Measurements from ENCODE around the gene EEIG1. TPM values are rescaled to one million over a fixed set of nuclear protein-coding genes. Genes with fewer than 3 reads are reported as not detected.

EEIG1 gene
- total RNA-seq, 1 experiment from 2014 or later = 17.5 TPM

GRCh38 chr9:127991757-127992274 lies 11.0 kb upstream of the EEIG1 start:
- H3K27ac Mint-ChIP-seq (ENCODE audit: low read depth, unreplicated experiment) = no peak overlapping the region
- no TSS peak for BruUV-seq (replicated peaks)
- TF ChIP-seq CTCF (IDR thresholded peaks at IDR 0.05; ENCODE audit: unreplicated experiment) = no peak
- no peak for DNase-seq (ENCODE audit: unreplicated experiment)
- no peaks in the 10 kb centered on the region for H3K9me3 Mint-ChIP-seq (ENCODE audit: unreplicated experiment)
- H3K27me3 Mint-ChIP-seq (ENCODE audit: insufficient read depth, unreplicated experiment) = no peaks in the 10 kb centered on the region
- H3K36me3 Mint-ChIP-seq (ENCODE audit: insufficient read depth, unreplicated experiment) = peaks cover 6% of the 10 kb centered on the region
- POLR2A ChIA-PET = interaction anchor here (1.2 to 2.2 kb wide), 2 partner anchors 11 to 26 kb away, joined by 3 to 13 read pairs; partner anchors contain the start of gene EEIG1
- H3K4me3 Mint-ChIP-seq (ENCODE audit: unreplicated experiment) = no peak overlapping the region
- intact Hi-C loops (cut with micrococcal nuclease) = no loop called here
- H3K4me1 Mint-ChIP-seq (ENCODE audit: insufficient read depth, unreplicated experiment) = peaks cover 5% of the 10 kb centered on the region
- CTCF ChIA-PET = interaction anchor here (0.6 to 0.8 kb wide), 2 partner anchors 13 to 59 kb away, joined by 3 read pairs; no protein-coding TSS in a partner anchor

GRCh38 chr9:127991017-127991756 lies 10.4 kb upstream of the EEIG1 start:
- Mint-ChIP-seq H3K27ac (ENCODE audit: low read depth, unreplicated experiment) (no peak overlapping the region), H3K4me1 (ENCODE audit: insufficient read depth, unreplicated experiment) (peaks cover 9% of the 10 kb centered on the region), H3K9me3 (ENCODE audit: unreplicated experiment) (no peaks in the 10 kb centered on the region), H3K4me3 (ENCODE audit: unreplicated experiment) (no peak overlapping the region), H3K27me3 (ENCODE audit: insufficient read depth, unreplicated experiment) (no peaks in the 10 kb centered on the region), H3K36me3 (ENCODE audit: insufficient read depth, unreplicated experiment) (peaks cover 6% of the 10 kb centered on the region)
- intact Hi-C loops (cut with micrococcal nuclease) = no loop called here
- DNase-seq (ENCODE audit: unreplicated experiment) = no peak
- TF ChIP-seq CTCF (IDR thresholded peaks at IDR 0.05; ENCODE audit: unreplicated experiment) = no peak
- BruUV-seq (replicated peaks) = no TSS peak
- ChIA-PET POLR2A (interaction anchor here (0.5 to 2.2 kb wide), 3 partner anchors 10 to 514 kb away, joined by 3 to 13 read pairs (median 4); partner anchors contain the start of gene EEIG1), CTCF (interaction anchor here (0.8 kb wide), 1 partner anchor 14 kb away, joined by 3 read pairs; no protein-coding TSS in a partner anchor)

DNA sequence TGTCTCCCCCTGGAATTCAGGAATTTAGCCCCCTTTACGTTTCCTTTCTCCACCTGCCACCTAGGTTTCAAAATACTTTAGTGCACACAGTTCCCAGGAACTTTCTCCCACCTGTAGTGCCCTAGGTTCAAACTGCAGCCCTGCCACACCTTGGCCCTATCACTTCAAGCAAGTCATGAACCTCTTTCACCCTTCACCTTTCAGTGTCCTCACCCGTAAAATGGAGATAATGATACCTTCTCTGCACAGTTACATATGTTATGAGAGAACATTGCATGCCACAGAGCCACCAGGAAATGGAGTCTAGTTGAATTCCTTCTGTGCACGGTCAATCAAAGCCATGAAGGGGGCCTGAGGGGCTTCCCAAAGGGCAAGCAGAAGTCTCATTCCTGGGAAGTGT lies 9.8 kb upstream of the EEIG1 start:
- H3K27me3 Mint-ChIP-seq (ENCODE audit: insufficient read depth, unreplicated experiment) = no peaks in the 10 kb centered on the region
- CTCF ChIA-PET = no interaction called here
- peaks cover 9% of the 10 kb centered on the region for H3K4me1 Mint-ChIP-seq (ENCODE audit: insufficient read depth, unreplicated experiment)
- H3K9me3 Mint-ChIP-seq (ENCODE audit: unreplicated experiment) = no peaks in the 10 kb centered on the region
- DNase-seq (ENCODE audit: unreplicated experiment) = no peak
- no TSS peak for BruUV-seq (replicated peaks)
- H3K4me3 Mint-ChIP-seq (ENCODE audit: unreplicated experiment) = no peak overlapping the region
- POLR2A ChIA-PET = interaction anchor here (0.5 to 2.2 kb wide), 3 partner anchors 10 to 515 kb away, joined by 3 to 13 read pairs (median 4); partner anchors contain the start of gene EEIG1
- peaks cover 6% of the 10 kb centered on the region for H3K36me3 Mint-ChIP-seq (ENCODE audit: insufficient read depth, unreplicated experiment)
- TF ChIP-seq CTCF (IDR thresholded peaks at IDR 0.05; ENCODE audit: unreplicated experiment) = no peak
- no peak overlapping the region for H3K27ac Mint-ChIP-seq (ENCODE audit: low read depth, unreplicated experiment)
- intact Hi-C loops (cut with micrococcal nuclease) = no loop called here

- BruUV-seq (replicated peaks) = no TSS peak
- intact Hi-C loops (cut with micrococcal nuclease) = no loop called here
- peaks cover 6% of the 10 kb centered on the region for H3K36me3 Mint-ChIP-seq (ENCODE audit: insufficient read depth, unreplicated experiment)
- H3K9me3 Mint-ChIP-seq (ENCODE audit: unreplicated experiment) = no peaks in the 10 kb centered on the region
- ChIA-PET CTCF (interaction anchor here (1.9 kb wide), 1 partner anchor 46 kb away, joined by 6 read pairs; no protein-coding TSS in a partner anchor), POLR2A (no interaction called here)
- no peaks in the 10 kb centered on the region for H3K27me3 Mint-ChIP-seq (ENCODE audit: insufficient read depth, unreplicated experiment)
- TF ChIP-seq CTCF (IDR thresholded peaks at IDR 0.05; ENCODE audit: unreplicated experiment) = no peak
- no peak overlapping the region for H3K27ac Mint-ChIP-seq (ENCODE audit: low read depth, unreplicated experiment)
- H3K4me1 Mint-ChIP-seq (ENCODE audit: insufficient read depth, unreplicated experiment) = peaks cover 9% of the 10 kb centered on the region
- DNase-seq (ENCODE audit: unreplicated experiment) = no peak
- H3K4me3 Mint-ChIP-seq (ENCODE audit: unreplicated experiment) = no peak overlapping the region
These were observed 8.3 kb upstream of the EEIG1 start for GRCh38 chr9:127989094-127989493.
